ENCODE measurements around the gene ADSS2.

DNA sequence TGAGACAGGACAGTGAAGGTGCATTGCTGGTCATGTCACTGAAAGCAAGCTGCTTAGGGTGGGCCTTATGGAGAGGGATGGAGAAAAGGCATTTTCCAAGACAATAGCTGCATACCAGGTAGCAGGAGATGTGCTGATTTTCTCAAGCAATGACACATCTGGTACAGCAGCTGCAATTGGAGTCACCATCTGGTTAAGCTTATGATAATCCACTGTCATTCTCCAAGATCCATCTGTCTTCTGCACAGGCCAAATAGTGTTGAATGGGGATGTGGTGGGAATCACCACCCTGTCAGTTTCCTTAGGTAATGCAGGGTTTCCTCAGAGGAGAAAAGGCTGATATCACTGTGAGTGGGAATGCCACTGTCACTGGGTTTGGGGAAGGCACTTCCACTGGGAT is 54.6 kb downstream of the ADSS2 start:
- TF ChIP-seq CTCF (conservative IDR thresholded peaks at IDR 0.05; ENCODE audit: low read depth, low read length) (no peak), EZH2 (IDR thresholded peaks at IDR 0.05; ENCODE audit: low read length, unreplicated experiment) (no peak)

Measured in PC-3 (cell line).